PFSK-1 (cell line): ENCODE measurements around the gene ACTR1A.

Experiments
- POLR2AphosphoS5 ChIP-seq: IDR thresholded peaks from 2 replicates; pipeline ENCODE4 v1.6.1; 2012; ENCODE audit warnings: low read depth, mild to moderate bottlenecking, control low read depth, low read length, moderate library complexity
- REST ChIP-seq, 2 experiments: IDR thresholded peaks; 2 replicates each; pipeline versions ENCODE4 v1.6.1 to v1.8.0; 2011 to 2012; ENCODE audit warnings: low read depth in 2 of 2, low read length in 2 of 2, control low read depth in 1 of 2, inconsistent platforms in 1 of 2, mild to moderate bottlenecking in 1 of 2, moderate library complexity in 1 of 2; ENCODE audit not compliant: insufficient read depth in 1 of 2
- SIN3A ChIP-seq: IDR thresholded peaks from 2 replicates; pipeline ENCODE4 v1.6.1; 2012; ENCODE audit warnings: mild to moderate bottlenecking, low read length, moderate library complexity, borderline replicate concordance; ENCODE audit not compliant: insufficient read depth

- no peak for TF ChIP-seq SIN3A
- TF ChIP-seq POLR2AphosphoS5: no peak
- no peak for TF ChIP-seq REST (IDR thresholded peaks at IDR 0.05; ENCODE audit: insufficient read depth in 1 of 2, low read depth in 2 of 2, low read length in 2 of 2)
These were observed 36.3 kb upstream of the ACTR1A start for GRCh38 chr10:102538811-102539210.
